RCC 7860 (cell line): ENCODE measurements around the gene SNCAIP.
"Not testable (repeated sequence)": the region's sequence is repeated elsewhere in the genome, so short reads cannot be mapped to it uniquely, and the experiment has no call there.

Experiments
- DNase-seq: peaks from one replicate; pipeline ENCODE4 v3.0.0-alpha.2; 2015; ENCODE audit warnings: low spot score
- FAIRE-seq: peaks from 2 replicates; lab custom pipeline; 2012; peaks lifted over from hg19 to GRCh38; lab: Jason Lieb, UNC

Gene SNCAIP

DNA sequence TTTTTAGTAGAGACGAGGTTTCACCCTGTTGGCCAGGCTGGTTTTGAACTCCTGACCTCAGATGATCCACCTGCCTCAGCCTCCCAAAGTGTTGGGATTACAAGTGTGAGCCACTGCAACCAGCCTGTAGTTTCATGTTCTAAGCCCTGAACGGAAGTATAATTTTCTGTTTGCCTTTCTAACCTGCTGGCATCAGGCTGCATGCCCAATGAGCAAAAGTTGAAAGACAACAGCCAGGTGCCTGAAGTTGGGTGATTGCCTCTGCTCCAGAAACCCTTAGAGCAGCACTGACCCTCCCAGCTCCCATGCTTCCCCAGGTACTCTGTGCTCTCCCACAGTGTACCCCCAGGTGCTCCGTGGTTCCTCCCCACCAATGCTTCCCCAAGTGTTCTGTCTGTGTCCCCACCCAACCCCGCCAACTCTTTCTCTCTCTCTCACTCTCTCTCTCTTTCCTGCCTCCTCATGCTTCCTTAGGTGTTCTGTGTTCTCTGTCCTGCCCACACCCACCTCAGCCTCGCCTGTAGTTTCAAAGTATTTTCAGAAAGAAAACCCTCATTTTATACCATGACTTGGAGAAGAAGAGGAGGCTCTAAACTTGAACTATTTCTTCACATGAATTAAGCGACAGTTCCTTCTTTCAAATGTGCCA is 145.3 kb downstream of the SNCAIP start:
- no peak for FAIRE-seq
- DNase-seq, result no peak

DNA sequence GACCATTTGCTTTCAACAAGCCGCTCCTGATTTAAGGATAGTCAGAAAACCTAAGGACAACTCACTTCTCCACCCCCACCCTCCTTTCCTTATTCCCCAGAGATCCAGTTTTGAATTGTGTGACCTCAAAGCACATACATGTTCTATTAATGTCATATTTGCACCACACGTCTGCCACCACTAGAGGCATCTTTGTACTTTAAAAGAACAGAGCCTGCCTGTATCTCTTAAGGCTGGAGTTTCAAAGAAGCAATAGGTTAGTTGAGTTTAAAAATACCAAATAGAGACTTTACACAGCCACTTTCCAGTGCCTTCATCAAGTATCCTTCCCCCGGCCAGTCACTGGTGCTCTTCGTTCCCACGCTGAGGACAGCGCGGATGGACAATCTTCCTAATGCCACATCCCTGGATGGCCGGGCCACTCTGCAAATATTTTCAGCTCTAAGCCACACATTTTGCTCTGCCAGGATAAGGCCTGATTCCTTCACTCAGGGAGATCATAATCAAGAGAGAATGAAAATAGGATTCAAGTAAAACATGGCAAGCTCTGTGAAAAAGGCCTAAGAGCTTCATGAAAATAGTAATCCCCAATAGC is 146.3 kb downstream of the SNCAIP start:
- DNase-seq (no peak), FAIRE-seq (no peak)

DNA sequence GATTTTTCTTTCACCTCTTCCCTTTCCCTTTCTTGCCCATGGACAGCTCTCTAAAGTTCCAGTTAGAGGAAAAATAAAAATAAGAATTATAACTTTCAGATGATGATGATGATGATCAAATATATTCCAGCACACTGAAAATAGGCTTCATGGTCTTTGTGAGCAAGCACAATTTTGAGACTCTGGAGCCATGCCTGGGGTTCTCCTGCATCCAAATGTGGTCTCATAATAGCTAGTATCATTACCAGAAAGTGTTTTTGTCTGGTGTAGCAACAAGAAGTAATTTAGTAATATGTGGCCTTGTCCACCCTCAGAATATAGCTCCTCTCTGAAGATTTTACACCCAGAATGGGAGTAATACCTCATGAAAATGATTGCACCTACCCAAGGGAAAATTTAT is 150.4 kb downstream of the SNCAIP start:
- FAIRE-seq (no peak), DNase-seq (no peak)

GRCh38 chr5:122463221-122463620 is 151.2 kb downstream of the SNCAIP start:
- DNase-seq (no peak), FAIRE-seq (no peak)

DNA sequence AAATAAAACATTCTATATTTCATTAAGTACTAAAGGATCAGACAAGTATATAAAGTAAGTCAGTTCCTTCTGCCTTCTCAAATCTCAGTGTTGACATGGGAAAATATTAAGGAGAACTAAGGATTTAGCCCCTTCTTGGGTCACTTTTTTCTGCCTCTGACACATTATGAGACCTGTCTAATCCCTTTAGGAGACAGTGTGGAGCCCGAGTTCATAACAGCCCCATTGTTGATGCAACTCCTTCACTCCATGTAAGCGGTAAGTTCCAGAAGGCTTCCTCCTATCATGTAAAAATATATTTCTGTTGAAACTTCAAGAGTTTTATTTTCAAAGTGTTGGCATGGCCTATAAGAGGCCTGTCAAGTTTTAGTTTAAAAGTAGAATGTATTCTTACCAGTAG is 152.2 kb downstream of the SNCAIP start:
- no peak for FAIRE-seq
- DNase-seq, result no peak

DNA sequence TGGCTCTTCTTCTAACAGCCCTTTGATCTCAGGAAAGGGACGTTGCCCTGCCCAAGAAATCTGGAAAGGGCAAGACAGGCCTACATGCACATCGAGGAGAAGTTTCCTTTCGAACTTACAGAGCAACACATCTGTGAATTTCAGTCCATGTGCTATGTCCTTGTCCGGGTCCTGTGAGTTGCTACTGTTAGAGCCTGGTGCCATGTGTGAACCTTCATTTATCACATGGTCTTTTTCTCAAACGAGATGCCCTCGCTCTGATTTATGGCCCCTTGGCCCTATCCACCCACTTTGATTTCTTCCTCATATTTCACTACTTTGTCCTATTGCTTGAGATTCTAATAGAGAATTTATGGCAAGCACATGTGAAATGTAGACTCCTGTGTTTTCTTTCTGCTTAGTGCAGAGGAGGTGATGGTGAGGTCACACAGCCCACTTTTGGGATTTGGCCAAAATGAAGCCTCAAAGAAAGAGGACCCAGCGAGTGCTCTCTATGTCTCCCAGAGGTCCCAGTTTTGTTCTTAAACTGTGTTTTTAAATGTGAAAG is 153.1 kb downstream of the SNCAIP start:
- no peak for DNase-seq
- FAIRE-seq, result no peak

GRCh38 chr5:122465994-122466393 is 154.0 kb downstream of the SNCAIP start:
- DNase-seq (no peak), FAIRE-seq (no peak)

DNA sequence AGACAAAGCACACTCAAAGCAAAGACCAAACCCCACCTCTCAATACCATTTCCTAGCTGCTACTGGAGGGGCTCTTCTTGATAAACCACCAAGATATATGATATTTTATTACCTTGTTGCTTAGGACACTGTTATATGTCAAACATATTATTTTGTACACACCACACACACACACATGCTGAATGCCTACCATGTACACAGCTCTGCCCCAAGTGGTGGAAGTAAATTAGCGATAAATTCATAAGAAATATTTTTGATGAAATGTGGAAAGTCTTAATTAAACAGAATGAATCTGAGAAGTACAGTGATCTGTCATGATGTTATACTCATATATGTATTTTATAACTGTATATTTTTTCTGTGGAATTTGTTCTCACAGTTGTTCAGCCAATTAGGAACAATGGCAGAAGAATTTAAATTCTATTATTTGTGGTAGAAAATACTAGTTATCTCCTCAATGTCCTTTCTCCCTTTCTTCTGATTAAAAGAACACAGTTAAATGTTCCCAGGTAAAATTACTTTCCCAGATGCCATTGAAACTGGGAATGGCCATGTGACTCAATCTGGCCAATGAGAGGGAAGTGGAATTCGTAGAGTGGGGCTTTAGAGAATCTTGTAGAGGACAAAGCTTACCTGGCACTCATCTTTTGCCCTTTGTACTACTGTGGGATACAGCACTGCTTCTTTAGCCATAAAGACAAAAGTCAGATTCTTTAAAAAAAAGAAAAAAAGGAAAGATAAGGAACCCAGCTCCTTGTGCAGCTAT is 156.5 kb downstream of the SNCAIP start:
- no peak for DNase-seq

GRCh38 chr5:122469384-122469919 is 157.4 kb downstream of the SNCAIP start:
- DNase-seq (no peak), FAIRE-seq (no peak)

More for the DNA sequence above, 156.5 kb downstream of the SNCAIP start:
- FAIRE-seq, result no peak

- no peak for DNase-seq
- no peak for FAIRE-seq
Measured at GRCh38 chr5:122470365-122470764, 158.3 kb downstream of the SNCAIP start.

GRCh38 chr5:122471031-122471751 is 159.2 kb downstream of the SNCAIP start:
- no peak for DNase-seq
- FAIRE-seq, result no peak

DNA sequence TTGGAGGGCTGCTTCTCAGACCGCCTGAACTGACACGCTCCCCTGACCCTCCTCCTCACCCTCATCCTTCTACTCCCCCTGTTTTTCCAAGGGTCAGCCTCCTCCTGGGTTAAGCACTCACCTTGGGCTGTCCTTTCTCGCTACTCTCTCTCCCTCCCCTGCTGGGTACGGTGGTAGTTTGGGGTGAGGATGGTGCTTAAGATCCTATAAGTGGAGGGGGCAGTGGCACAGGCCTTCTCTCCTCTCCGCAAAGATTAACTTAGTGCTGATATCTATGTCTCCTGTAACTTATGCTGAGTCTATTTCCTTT is 159.7 kb downstream of the SNCAIP start:
- no peak for DNase-seq
- FAIRE-seq, result no peak

DNA sequence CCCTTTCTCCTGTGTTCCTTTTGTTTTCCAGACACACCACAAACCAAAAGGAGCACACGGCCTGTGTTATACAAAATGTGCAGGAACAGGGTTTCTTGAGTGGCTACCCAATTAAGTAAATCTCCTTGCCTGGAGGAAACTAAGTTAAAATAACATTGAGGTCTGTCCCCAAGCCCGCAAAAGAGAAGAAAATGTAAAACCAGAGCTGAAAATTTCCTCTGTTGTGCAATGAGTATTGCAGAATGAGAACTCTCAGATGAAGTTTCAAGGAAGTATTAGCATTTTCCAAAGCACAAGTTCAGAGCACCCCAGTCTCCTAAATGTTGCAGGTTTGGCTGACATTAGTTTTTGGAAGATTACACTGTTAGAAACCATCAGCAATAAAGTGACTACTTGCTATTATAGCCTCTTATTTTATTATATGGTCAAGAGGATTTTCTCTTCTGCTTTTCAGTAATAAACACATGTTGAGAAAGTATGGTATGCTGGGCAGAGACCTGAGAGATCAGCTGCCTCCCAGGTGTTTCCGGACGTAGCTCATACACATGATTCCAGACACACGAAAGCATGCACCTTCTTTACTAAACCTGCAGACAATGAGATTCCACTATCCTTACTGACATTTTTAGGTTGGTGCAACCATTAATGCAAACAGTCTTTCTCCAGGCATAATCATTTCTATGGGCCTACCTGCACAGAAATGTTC is 161.3 kb downstream of the SNCAIP start:
- DNase-seq, result no peak
- FAIRE-seq, result no peak

DNA sequence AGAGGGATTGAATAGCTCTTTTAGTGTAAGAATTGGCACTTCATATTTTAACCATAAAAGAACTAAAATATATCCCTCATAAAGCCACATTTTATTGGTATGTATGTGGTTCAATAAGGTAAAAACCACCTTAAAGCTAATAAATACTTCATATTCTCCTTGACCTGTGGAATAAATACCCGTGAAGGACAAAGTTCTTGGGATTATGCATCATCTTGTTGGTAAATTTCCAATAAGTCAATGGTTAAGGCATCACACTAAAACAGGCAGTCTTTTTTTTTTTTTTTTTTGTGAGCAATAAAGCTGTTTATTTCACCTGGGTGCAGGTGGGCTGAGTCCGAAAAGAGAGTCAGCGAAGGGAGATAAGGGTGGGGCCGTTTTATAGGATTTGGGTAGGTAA is 161.9 kb downstream of the SNCAIP start:
- DNase-seq (no peak), FAIRE-seq (no peak)

DNA sequence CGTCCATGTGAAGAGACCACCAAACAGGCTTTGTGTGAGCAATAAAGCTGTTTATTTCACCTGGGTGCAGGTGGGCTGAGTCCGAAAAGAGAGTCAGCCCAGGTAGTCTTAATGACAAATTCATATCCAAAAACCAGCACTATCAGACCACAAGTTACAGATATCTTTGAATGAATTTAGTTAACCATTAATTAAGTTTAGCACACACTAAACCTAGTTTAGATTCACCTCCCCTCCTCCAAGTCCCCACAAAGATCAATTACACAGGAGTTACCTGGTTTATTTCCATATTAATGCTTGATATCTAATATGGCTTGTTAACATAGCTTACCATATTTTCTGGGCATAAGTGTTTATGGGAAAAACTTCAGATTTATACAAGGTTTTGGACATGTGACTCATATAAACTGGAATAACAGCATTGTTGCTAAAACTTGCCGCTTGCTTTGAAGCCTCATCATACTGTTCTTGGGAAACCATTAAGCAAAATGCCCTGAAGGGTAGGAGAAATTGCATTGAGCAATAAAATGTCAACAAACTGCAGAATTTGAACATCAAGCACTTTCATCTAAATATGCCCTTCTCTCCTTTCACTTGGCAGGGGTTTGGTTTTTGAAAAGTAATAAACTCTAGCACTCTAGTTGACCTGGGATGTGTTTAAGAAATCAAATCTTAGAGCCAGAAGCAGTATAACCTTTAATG is 166.9 kb downstream of the SNCAIP start:
- DNase-seq (no peak), FAIRE-seq (no peak)

GRCh38 chr5:122480146-122480545 is 168.1 kb downstream of the SNCAIP start:
- no peak for FAIRE-seq
- no peak for DNase-seq

- DNase-seq, result no peak
- no peak for FAIRE-seq
Measured at GRCh38 chr5:122484103-122484502, 172.1 kb downstream of the SNCAIP start.

DNA sequence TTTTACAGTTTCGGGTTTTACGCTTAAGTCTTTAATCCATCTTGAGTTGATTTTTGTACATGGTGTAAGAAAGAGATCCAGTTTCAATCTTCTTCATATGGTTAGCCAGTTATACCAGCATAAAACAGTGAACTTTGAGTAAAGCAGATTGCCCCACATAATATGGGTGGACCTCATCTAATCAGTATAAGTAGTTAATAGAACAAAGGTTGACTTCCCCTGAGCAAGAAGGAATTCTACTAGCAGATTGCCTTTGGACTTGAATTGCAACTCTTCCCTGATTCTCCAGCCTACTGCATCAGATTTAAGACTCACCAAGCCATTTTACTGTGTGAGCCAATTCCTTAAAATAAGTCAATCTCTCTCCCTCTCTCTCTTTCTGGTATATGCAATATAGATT is 173.2 kb downstream of the SNCAIP start:
- no peak for FAIRE-seq
- DNase-seq, result no peak

DNA sequence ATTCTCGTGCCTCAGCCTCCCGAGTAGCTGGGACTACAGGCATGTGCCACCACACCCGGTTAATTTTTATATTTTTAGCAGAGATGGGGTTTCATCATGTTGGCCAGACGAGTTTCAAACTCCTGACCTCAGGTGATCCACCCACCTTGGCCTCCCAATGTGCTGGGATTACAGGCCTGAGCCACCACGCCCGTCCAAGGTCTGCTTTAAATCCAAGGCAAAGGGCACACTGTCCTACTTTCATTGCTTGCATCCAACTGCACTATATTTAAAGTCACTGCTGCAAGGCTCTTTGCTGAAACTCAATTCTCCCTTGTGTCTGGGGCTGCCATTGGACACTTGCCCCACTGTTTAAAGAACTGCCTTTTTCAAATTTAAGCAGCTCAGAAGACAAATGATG is 174.6 kb downstream of the SNCAIP start:
- FAIRE-seq, DNase-seq: not testable (repeated sequence)

GRCh38 chr5:122490718-122491117 is 178.7 kb downstream of the SNCAIP start:
- DNase-seq, result no peak
- FAIRE-seq, result no peak
